H9 (cell line): ENCODE results near the gene GCLC. TPM values are rescaled to one million over a fixed set of nuclear protein-coding genes. Genes with fewer than 3 reads are reported as not detected.

ENCODE experiments used
- DNase-seq: peaks from one replicate; pipeline ENCODE4 v3.0.0-alpha.2; 2017
- H2AFZ ChIP-seq: one replicate; pipeline ENCODE4 v1.6.1; 2013; ENCODE audit warnings: mild to moderate bottlenecking, low read length, control low read depth, moderate library complexity
- H2AK5ac ChIP-seq: 2 replicates; pipeline ENCODE4 v1.6.1; 2013; ENCODE audit warnings: low read length, control low read depth, mixed read lengths; ENCODE audit not compliant: insufficient read length
- H2BK120ac ChIP-seq: one replicate; pipeline ENCODE4 v1.6.1; 2013; ENCODE audit warnings: low read depth, mild to moderate bottlenecking, low read length, control low read depth, inconsistent platforms; ENCODE audit not compliant: poor library complexity, severe bottlenecking
- H2BK12ac ChIP-seq: 2 replicates; pipeline ENCODE4 v1.6.1; 2013; ENCODE audit warnings: low read length, control low read depth, mixed read lengths, low read depth; ENCODE audit not compliant: insufficient read length
- H2BK15ac ChIP-seq: 2 replicates; pipeline ENCODE4 v1.6.1; 2013; ENCODE audit warnings: low read depth, low read length, control low read depth
- H2BK20ac ChIP-seq: one replicate; pipeline ENCODE4 v1.6.1; 2013; ENCODE audit warnings: low read depth, mild to moderate bottlenecking, low read length, control low read depth, inconsistent platforms; ENCODE audit not compliant: poor library complexity, severe bottlenecking
- H2BK5ac ChIP-seq: 2 replicates; pipeline ENCODE4 v1.6.1; 2013; ENCODE audit warnings: low read length, control low read depth, mixed read lengths; ENCODE audit not compliant: insufficient read length
- H3K14ac ChIP-seq: 2 replicates; pipeline ENCODE4 v1.6.1; 2013; ENCODE audit warnings: low read length, control low read depth; ENCODE audit not compliant: insufficient read depth
- H3K18ac ChIP-seq: 2 replicates; pipeline ENCODE4 v1.6.1; 2013; ENCODE audit warnings: low read depth, mild to moderate bottlenecking, mixed read lengths, low read length, control low read depth; ENCODE audit not compliant: insufficient read length
- H3K23ac ChIP-seq: 2 replicates; pipeline ENCODE4 v1.6.1; 2013; ENCODE audit warnings: low read length, control low read depth, mixed read lengths, low read depth; ENCODE audit not compliant: insufficient read length
- H3K23me2 ChIP-seq: 2 replicates; pipeline ENCODE4 v1.6.1; 2013; ENCODE audit warnings: low read depth, mild to moderate bottlenecking, mixed read lengths, low read length, control low read depth; ENCODE audit not compliant: insufficient read length, poor library complexity, severe bottlenecking
- H3K27ac ChIP-seq: 2 replicates; pipeline ENCODE4 v1.5.1; 2013; ENCODE audit warnings: low read length, control low read depth, mixed read lengths, low read depth; ENCODE audit not compliant: insufficient read length
- H3K27me3 ChIP-seq: 2 replicates; pipeline ENCODE4 v1.6.1; 2013; ENCODE audit warnings: low read length, control low read depth, inconsistent platforms; ENCODE audit not compliant: insufficient read depth
- H3K4ac ChIP-seq: 2 replicates; pipeline ENCODE4 v1.6.1; 2013; ENCODE audit warnings: low read depth, mild to moderate bottlenecking, control low read depth, inconsistent platforms, low read length, moderate library complexity
- H3K4me1 ChIP-seq: 2 replicates; pipeline ENCODE4 v1.6.1; 2013; ENCODE audit warnings: low read length, control low read depth, inconsistent platforms; ENCODE audit not compliant: insufficient read depth
- H3K4me2 ChIP-seq: 2 replicates; pipeline ENCODE4 v1.6.1; 2013; ENCODE audit warnings: low read length, control low read depth, mixed read lengths; ENCODE audit not compliant: insufficient read length, insufficient read depth
- H3K56ac ChIP-seq: 2 replicates; pipeline ENCODE4 v1.6.1; 2013; ENCODE audit warnings: low read depth, mild to moderate bottlenecking, mixed read lengths, low read length, control low read depth; ENCODE audit not compliant: insufficient read length
- H3K79me1 ChIP-seq: 2 replicates; pipeline ENCODE4 v1.6.1; 2013; ENCODE audit warnings: low read depth, mild to moderate bottlenecking, moderate library complexity, low read length, control low read depth, inconsistent platforms; ENCODE audit not compliant: insufficient read depth, poor library complexity, severe bottlenecking
- H3K79me2 ChIP-seq: 2 replicates; pipeline ENCODE4 v1.6.1; 2013; ENCODE audit warnings: low read length, control low read depth, inconsistent platforms; ENCODE audit not compliant: insufficient read depth
- H3K9ac ChIP-seq: 2 replicates; pipeline ENCODE4 v1.6.1; 2013; ENCODE audit warnings: low read length, control low read depth, mixed read lengths; ENCODE audit not compliant: insufficient read length; ENCODE audit errors: extremely low read depth
- H3K9me3 ChIP-seq: one replicate; pipeline ENCODE4 v1.6.1; 2013; ENCODE audit warnings: low read depth, low read length, inconsistent platforms; ENCODE audit not compliant: control insufficient read depth
- H3T11ph ChIP-seq: one replicate; pipeline ENCODE4 v1.6.1; 2013; ENCODE audit warnings: mild to moderate bottlenecking, low read length, control low read depth, inconsistent platforms
- H4K20me1 ChIP-seq: one replicate; pipeline ENCODE4 v1.6.1; 2013; ENCODE audit not compliant: control insufficient read depth, insufficient read length, insufficient read depth
- H4K5ac ChIP-seq: 2 replicates; pipeline ENCODE4 v1.6.1; 2013; ENCODE audit warnings: low read depth, mild to moderate bottlenecking, mixed read lengths, low read length, control low read depth; ENCODE audit not compliant: insufficient read length
- H4K8ac ChIP-seq: replicated peaks from 2 replicates; pipeline ENCODE4 v1.6.1; 2013; ENCODE audit warnings: low read length, control low read depth, mixed read lengths, low read depth; ENCODE audit not compliant: insufficient read length
- H4K91ac ChIP-seq: 2 replicates; pipeline ENCODE4 v1.6.1; 2013; ENCODE audit warnings: low read depth, mild to moderate bottlenecking, moderate library complexity, mixed read lengths, low read length, control low read depth; ENCODE audit not compliant: insufficient read length
- H3K27ac Mint-ChIP-seq, 3 experiments: 2 replicates in 2 of 3; 3 replicates in 1 of 3; pipeline ENCODE4 v1.8.0; 2020 to 2021; ENCODE audit warnings: mixed read lengths in 3 of 3, mild to moderate bottlenecking in 1 of 3, moderate library complexity in 1 of 3
- H3K27me3 Mint-ChIP-seq: 2 replicates; pipeline ENCODE4 v1.8.0; 2021; ENCODE audit warnings: low read depth, mild to moderate bottlenecking, moderate library complexity, mixed read lengths
- H3K36me3 Mint-ChIP-seq, 3 experiments: 2 replicates in 2 of 3; 3 replicates in 1 of 3; pipeline ENCODE4 v1.8.0; 2020 to 2021; ENCODE audit warnings: low read depth in 3 of 3, mixed read lengths in 3 of 3; ENCODE audit not compliant: insufficient read depth in 1 of 3
- H3K4me1 Mint-ChIP-seq, 2 experiments: 2 replicates each; pipeline ENCODE4 v1.8.0; 2020; ENCODE audit warnings: mixed read lengths in 2 of 2
- H3K4me3 Mint-ChIP-seq, 2 experiments: 2 replicates in 1 of 2; 3 replicates in 1 of 2; pipeline ENCODE4 v1.8.0; 2020 to 2021; ENCODE audit warnings: mild to moderate bottlenecking in 2 of 2, mixed read lengths in 2 of 2, moderate library complexity in 1 of 2
- H3K9me3 Mint-ChIP-seq, 2 experiments: 2 replicates in 1 of 2; 3 replicates in 1 of 2; pipeline ENCODE4 v1.8.0; 2020; ENCODE audit warnings: mild to moderate bottlenecking in 2 of 2, mixed read lengths in 2 of 2, moderate library complexity in 1 of 2
- CTCF ChIP-seq: fragments of 200-600 bp; sonication (generic); conservative IDR thresholded peaks from 3 replicates; pipeline ENCODE4 v1.8.0; 2021; ENCODE audit warnings: antibody characterized with exemption, mild to moderate bottlenecking
- WGBS: extraction: QIAGEN DNeasy Blood & Tissue Kit; methylation state at CpG from one replicate; pipeline ENCODE4 v1.1.7; 2013; ENCODE audit warnings: missing lambda C conversion rate, low lambda C conversion rate, mixed read lengths; ENCODE audit not compliant: insufficient read length; ENCODE audit errors: extremely low coverage; 5-methylcytosine and 5-hydroxymethylcytosine counted together
- total RNA-seq: library from RNA; stranded (reverse); gene quantifications from 2 replicates; pipeline ENCODE4 v1.2.1, GENCODE V29; 2021

Gene GCLC
- total RNA-seq, 1 experiment from 2014 or later, result 55.5 TPM

- Mint-ChIP-seq H3K27ac (no peak overlapping the region), H3K36me3 (peaks cover 5 to 17% (median 10%) of the 10 kb centered on the region in 3 experiments; a peak in 6 of 7 replicates), H3K4me1 (no peaks in the 10 kb centered on the region), H3K9me3 (peaks cover 20 to 22% of the 10 kb centered on the region in 2 experiments), H3K4me3 (no peak overlapping the region), H3K27me3 (no peaks in the 10 kb centered on the region)
- H4K20me1 ChIP-seq, result no peaks in the 10 kb centered on the region
- no peaks in the 10 kb centered on the region for H3K79me1 ChIP-seq
- H2BK15ac ChIP-seq, result no peak overlapping the region
- no peaks in the 10 kb centered on the region for H3K9me3 ChIP-seq
- no CpG with 5 or more reads among the region's 3 CpGs for WGBS
- no peak overlapping the region for H2BK20ac ChIP-seq
- H3K56ac ChIP-seq, result no peak overlapping the region
- no peaks in the 10 kb centered on the region for H3K23me2 ChIP-seq
- H2BK12ac ChIP-seq, result no peak overlapping the region
- no peak overlapping the region for H2AFZ ChIP-seq
- H2BK120ac ChIP-seq, result no peak overlapping the region
- no peak overlapping the region for H3K27ac ChIP-seq
- no peak overlapping the region for H2BK5ac ChIP-seq
- TF ChIP-seq CTCF, result no peak
- DNase-seq, result no peak
- H3K27me3 ChIP-seq, result no peaks in the 10 kb centered on the region
- no peak overlapping the region for H3K14ac ChIP-seq
- H3K18ac ChIP-seq, result no peak overlapping the region
- H3K9ac ChIP-seq, result no peak overlapping the region
- H3K4me1 ChIP-seq, result no peaks in the 10 kb centered on the region
- no peak overlapping the region for H4K5ac ChIP-seq
- H3K4ac ChIP-seq, result no peak overlapping the region
- no peak overlapping the region for H2AK5ac ChIP-seq
- no peak overlapping the region for H3K23ac ChIP-seq
- no peak overlapping the region for H4K91ac ChIP-seq
- no peak overlapping the region for H4K8ac ChIP-seq
- no peak overlapping the region for H3K4me2 ChIP-seq
- no peaks in the 10 kb centered on the region for H3K79me2 ChIP-seq
- no peak overlapping the region for H3T11ph ChIP-seq
These were observed 21.0 kb upstream of the GCLC start for GRCh38 chr6:53565886-53566285.
